ENCODE measurements around the gene PTPRA. TPM values are rescaled to one million over a fixed set of nuclear protein-coding genes. Genes with fewer than 3 reads are reported as not detected.

Gene PTPRA
- total RNA-seq, 2 experiments from 2014 or later, result 33.3 to 47.2 TPM

- no peak overlapping the region for H3K27ac ChIP-seq (ENCODE audit: low read depth, low read length, poor library complexity, severe bottlenecking)
Observed at GRCh38 chr20:2837221-2837960, 35.9 kb upstream of the PTPRA start.

GRCh38 chr20:2838170-2838797 is 35.0 kb upstream of the PTPRA start:
- DNase-seq (ENCODE audit: low spot score), result no peak
- CTCF ChIA-PET (ENCODE audit: unreplicated experiment), result no interaction called here
- no peaks in the 10 kb centered on the region for H3K9me3 ChIP-seq (ENCODE audit: low read length)
- H3K79me2 ChIP-seq (ENCODE audit: insufficient read depth, low read depth, low read length), result no peaks in the 10 kb centered on the region
- H3K27ac ChIP-seq (ENCODE audit: low read depth, low read length, poor library complexity, severe bottlenecking), result no peak overlapping the region
- H3K4me1 ChIP-seq (ENCODE audit: insufficient read depth, low read length, poor library complexity, severe bottlenecking), result peaks cover 10% of the 10 kb centered on the region
- no peaks in the 10 kb centered on the region for H4K20me1 ChIP-seq (ENCODE audit: insufficient read depth, low read length)
- intact Hi-C loops (cut with micrococcal nuclease; ENCODE audit: unreplicated experiment), result no loop called here
- no peak for TF ChIP-seq CTCF (conservative IDR thresholded peaks at IDR 0.05; ENCODE audit: low read length)
- no peak for TF ChIP-seq EZH2phosphoT487 (IDR thresholded peaks at IDR 0.05; ENCODE audit: borderline replicate concordance, low read depth, low read length)
- no peaks in the 10 kb centered on the region for H3K36me3 ChIP-seq (ENCODE audit: insufficient read depth, low read length)
- no peak overlapping the region for H3K4me3 ChIP-seq (ENCODE audit: low read depth, low read length, poor library complexity, severe bottlenecking)
- BruUV-seq (replicated peaks), result no TSS peak
- H3K9me2 ChIP-seq (ENCODE audit: insufficient read depth, low read length), result no peaks in the 10 kb centered on the region
- H2AFZ ChIP-seq (ENCODE audit: low read length), result no peak overlapping the region
- POLR2A ChIA-PET, result no interaction called here
- no peak overlapping the region for H3K4me2 ChIP-seq (ENCODE audit: low read length)

More at GRCh38 chr20:2837221-2837960, 35.9 kb upstream of the PTPRA start:
- H3K4me3 ChIP-seq (ENCODE audit: low read depth, low read length, poor library complexity, severe bottlenecking), result no peak overlapping the region
- no TSS peak for BruUV-seq (replicated peaks)
- ChIA-PET CTCF (ENCODE audit: unreplicated experiment) (no interaction called here), POLR2A (no interaction called here)
- no peaks in the 10 kb centered on the region for H4K20me1 ChIP-seq (ENCODE audit: insufficient read depth, low read length)
- no peaks in the 10 kb centered on the region for H3K9me3 ChIP-seq (ENCODE audit: low read length)
- peaks cover 10% of the 10 kb centered on the region for H3K4me1 ChIP-seq (ENCODE audit: insufficient read depth, low read length, poor library complexity, severe bottlenecking)
- DNase-seq (ENCODE audit: low spot score), result no peak
- H3K4me2 ChIP-seq (ENCODE audit: low read length), result no peak overlapping the region
- TF ChIP-seq EZH2phosphoT487 (IDR thresholded peaks at IDR 0.05; ENCODE audit: borderline replicate concordance, low read depth, low read length) (no peak), CTCF (conservative IDR thresholded peaks at IDR 0.05; ENCODE audit: low read length) (no peak)
- no peak overlapping the region for H2AFZ ChIP-seq (ENCODE audit: low read length)
- H3K79me2 ChIP-seq (ENCODE audit: insufficient read depth, low read depth, low read length), result no peaks in the 10 kb centered on the region
- H3K36me3 ChIP-seq (ENCODE audit: insufficient read depth, low read length), result no peaks in the 10 kb centered on the region
- H3K9me2 ChIP-seq (ENCODE audit: insufficient read depth, low read length), result no peaks in the 10 kb centered on the region
- intact Hi-C loops (cut with micrococcal nuclease; ENCODE audit: unreplicated experiment), result no loop called here
